MM.1S (cell line): ENCODE measurements around the gene RGS17.

ENCODE experiments used
- EZH2 ChIP-seq: fragments of 300-600 bp; sonication (generic); optimal IDR thresholded peaks from 2 replicates; pipeline ENCODE3; 2017; ENCODE audit warnings: low read depth, mild to moderate bottlenecking, antibody characterized with exemption, low read length, mixed read lengths
- EZH2phosphoT487 ChIP-seq: fragments of 300-600 bp; sonication (generic); IDR thresholded peaks from 2 replicates; pipeline ENCODE4 v1.6.1; 2018; ENCODE audit warnings: antibody characterized with exemption, low read length
- TF ChIP-seq, protein P1 (sequence below): fragments of 300-600 bp; sonication (generic); IDR thresholded peaks from 2 replicates; pipeline ENCODE4 v1.5.1; 2016; ENCODE audit warnings: antibody characterized with exemption, low read length, mixed read lengths

DNA sequence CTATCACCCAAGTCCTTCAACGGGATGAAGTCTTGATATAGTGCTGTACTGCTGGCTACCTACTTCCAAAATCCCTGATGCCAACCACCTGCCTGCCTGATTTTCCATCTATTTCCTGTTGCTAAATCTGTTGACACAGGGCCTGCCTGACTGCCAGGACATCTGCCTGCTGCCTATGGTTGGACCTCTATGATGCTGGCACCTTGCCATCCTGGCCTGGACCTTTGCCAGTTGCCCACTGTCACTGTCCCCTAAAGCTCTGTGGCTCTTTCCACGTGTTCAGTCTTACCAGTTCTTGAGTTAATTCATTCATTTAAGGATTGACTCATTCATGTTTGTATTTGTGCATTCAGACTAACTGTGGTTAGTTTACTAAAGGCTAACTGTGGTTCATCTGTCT lies 9.2 kb upstream of the RGS17 start:
- TF ChIP-seq EZH2, result no peak
- TF ChIP-seq, protein P1, sequence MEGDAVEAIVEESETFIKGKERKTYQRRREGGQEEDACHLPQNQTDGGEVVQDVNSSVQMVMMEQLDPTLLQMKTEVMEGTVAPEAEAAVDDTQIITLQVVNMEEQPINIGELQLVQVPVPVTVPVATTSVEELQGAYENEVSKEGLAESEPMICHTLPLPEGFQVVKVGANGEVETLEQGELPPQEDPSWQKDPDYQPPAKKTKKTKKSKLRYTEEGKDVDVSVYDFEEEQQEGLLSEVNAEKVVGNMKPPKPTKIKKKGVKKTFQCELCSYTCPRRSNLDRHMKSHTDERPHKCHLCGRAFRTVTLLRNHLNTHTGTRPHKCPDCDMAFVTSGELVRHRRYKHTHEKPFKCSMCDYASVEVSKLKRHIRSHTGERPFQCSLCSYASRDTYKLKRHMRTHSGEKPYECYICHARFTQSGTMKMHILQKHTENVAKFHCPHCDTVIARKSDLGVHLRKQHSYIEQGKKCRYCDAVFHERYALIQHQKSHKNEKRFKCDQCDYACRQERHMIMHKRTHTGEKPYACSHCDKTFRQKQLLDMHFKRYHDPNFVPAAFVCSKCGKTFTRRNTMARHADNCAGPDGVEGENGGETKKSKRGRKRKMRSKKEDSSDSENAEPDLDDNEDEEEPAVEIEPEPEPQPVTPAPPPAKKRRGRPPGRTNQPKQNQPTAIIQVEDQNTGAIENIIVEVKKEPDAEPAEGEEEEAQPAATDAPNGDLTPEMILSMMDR, result no peak
- no peak for TF ChIP-seq EZH2phosphoT487
